Heart left ventricle (tissue), 13 donors: ENCODE measurements around the gene BAG3.

Experiments
- POLR2A ChIP-seq, 2 donors: fragments of 450-650 bp; IDR thresholded peaks; one replicate each; pipeline ENCODE4 v1.6.1; 2017; ENCODE audit warnings: antibody characterized with exemption in 2 of 2, mild to moderate bottlenecking in 2 of 2, moderate library complexity in 2 of 2
- TF ChIP-seq, protein P1 (sequence below), 12 donors: fragments of 200-600 bp; sonication (generic) in 4 of 12; IDR thresholded peaks; one replicate each; pipeline versions ENCODE4 v1.5.0 to v1.8.0; 2018 to 2022; ENCODE audit warnings: antibody characterized with exemption in 12 of 12, mild to moderate bottlenecking in 5 of 12
- donor health status: ischemic (EF 13 %, LVEDD 7.1; RV severe dilation, severe dysfunction).
- donor health status: DM: no; HTN: yes; CAD: no.
- donor health status: DM: no; HTN: no; CAD: no.
- donor health status: ischemic (EF 25% LVEDD 6.9; RV normal size, moderate dysfunction).
- donor health status: ischemic (EF 25% LVEDD 5.7; RV mildly dilated, moderate dysfunction).
- donor health status: ischemic (EF 35%, LVEDD 5.7; RV mildly dilated, moderate dysfunction).
- donor health status: nonischemic (EF 11% LVEDD 7.7; RV severe dilation, severe dysfunction).
- donor health status: DM: yes; HTN: yes; CAD: no.
- donor health status: PGD.
- donor health status: ischemic (EF 29% LVEDD 5.4; RV normal size, mild dysfunction).
- donor health status: nonischemic (EF 23%, LVEDD 6.1; RV moderate dilation, normal function).

DNA sequence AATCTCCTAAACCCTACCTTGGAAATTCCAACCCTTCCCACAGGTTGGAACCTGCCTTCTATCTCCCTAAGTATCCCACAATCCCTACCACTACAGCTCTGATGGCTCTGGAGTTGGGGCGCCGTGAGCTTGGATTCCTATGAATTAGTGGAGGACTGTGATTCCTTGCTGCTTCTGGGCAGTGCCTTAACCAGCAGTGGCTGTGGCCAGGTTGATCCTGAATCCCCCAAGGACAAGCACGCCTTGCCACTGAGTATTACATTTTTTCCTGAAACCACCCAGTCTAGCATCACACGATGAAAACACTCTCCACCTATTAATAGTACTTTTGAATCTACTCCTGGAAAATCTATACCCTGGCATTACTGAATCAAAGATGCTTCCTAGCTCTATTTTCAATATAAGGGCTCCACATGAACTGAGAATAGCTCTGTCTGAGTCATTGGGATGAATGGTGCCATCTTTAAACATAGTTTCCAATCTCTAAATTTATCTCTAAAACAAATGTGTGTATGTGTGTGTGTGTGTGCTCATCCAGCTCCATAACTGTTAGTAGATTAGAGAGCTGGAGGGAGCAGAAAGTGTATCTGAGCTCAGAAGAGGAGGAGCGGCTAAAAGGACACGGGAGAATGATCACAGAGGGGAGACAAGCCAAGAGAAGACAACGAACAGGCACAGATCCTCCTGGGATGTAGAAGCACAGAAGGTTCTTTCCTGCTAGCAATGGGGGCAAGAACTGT, 62.7 kb downstream of the BAG3 start:
- TF ChIP-seq, protein P1, sequence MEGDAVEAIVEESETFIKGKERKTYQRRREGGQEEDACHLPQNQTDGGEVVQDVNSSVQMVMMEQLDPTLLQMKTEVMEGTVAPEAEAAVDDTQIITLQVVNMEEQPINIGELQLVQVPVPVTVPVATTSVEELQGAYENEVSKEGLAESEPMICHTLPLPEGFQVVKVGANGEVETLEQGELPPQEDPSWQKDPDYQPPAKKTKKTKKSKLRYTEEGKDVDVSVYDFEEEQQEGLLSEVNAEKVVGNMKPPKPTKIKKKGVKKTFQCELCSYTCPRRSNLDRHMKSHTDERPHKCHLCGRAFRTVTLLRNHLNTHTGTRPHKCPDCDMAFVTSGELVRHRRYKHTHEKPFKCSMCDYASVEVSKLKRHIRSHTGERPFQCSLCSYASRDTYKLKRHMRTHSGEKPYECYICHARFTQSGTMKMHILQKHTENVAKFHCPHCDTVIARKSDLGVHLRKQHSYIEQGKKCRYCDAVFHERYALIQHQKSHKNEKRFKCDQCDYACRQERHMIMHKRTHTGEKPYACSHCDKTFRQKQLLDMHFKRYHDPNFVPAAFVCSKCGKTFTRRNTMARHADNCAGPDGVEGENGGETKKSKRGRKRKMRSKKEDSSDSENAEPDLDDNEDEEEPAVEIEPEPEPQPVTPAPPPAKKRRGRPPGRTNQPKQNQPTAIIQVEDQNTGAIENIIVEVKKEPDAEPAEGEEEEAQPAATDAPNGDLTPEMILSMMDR (IDR thresholded peaks at IDR 0.05): no peak
- no peak for TF ChIP-seq POLR2A (IDR thresholded peaks at IDR 0.05)
